Jurkat, Clone E6-1 (cell line): Measurements from ENCODE around the gene AGPAT1.

Experiments
- DNase-seq: peaks from one replicate; pipeline ENCODE4 v3.0.0-alpha.2; 2011; ENCODE audit warnings: low read depth, low spot score
- H3K4me3 ChIP-seq: 2 replicates; pipeline ENCODE4 v1.5.1; 2011; ENCODE audit warnings: mild to moderate bottlenecking, low read length, control low read depth, moderate library complexity

AGPAT1 gene

GRCh38 chr6:32132110-32132509 lies 43.8 kb downstream of the AGPAT1 start:
- DNase-seq: no peak
- no peak overlapping the region for H3K4me3 ChIP-seq

DNA sequence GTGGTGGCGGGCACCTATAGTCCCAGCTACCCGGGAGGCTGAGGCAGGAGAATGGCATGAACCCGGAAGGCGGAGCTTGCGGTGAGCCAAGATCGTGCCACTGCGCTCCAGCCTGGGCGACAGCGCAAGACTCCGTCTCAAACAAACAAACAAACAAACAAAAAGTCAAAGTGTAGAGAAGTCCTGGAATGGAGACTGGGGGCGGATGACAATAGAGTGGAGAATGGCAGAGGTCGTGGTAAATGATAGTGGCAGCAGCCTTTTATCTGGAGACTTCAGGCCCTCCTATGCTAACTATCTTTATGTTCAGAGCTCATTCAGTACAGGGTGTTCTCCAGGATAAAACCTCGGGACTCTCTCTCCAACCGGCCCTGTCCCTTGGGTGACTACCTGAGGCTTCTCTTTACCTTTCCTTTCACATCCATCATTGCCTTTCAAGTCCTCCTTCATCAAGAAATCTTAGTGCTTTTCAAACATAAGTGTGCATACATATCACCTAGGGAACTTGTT lies 44.4 kb downstream of the AGPAT1 start:
- DNase-seq: no peak
- no peak overlapping the region for H3K4me3 ChIP-seq

- no peak for DNase-seq
- H3K4me3 ChIP-seq: peak overlapping the region; percentile 84
Measured at GRCh38 chr6:32129297-32130088, 46.4 kb downstream of the AGPAT1 start.

DNA sequence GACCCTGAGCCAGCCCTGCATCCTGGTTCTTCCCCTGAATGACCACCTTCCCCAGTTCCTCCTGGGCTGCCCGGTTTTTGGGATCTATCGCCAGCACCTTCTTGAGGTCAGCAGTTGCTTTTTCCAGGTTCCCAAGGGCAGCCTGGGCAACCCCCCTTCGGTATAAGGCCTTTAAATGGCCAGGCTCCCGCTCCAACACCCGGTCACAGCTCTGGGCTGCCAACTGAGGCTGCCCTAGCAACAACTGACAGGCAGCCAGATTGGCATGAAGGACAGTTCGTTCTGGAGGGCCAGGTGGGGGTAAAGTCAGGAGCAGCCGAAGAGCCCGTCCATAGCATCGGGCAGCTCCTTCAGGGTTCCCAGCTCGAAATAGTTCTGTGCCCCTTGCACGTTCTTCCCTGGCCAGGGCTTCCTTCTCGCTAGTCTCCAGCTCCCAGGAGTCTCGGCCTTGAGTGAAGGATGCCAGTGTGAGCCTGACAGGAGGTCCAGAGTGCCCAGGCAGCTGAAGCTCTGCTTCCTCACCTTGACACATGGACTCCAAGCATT lies 47.1 kb downstream of the AGPAT1 start:
- DNase-seq: no peak
- peak overlapping the region; percentile 84 for H3K4me3 ChIP-seq

DNA sequence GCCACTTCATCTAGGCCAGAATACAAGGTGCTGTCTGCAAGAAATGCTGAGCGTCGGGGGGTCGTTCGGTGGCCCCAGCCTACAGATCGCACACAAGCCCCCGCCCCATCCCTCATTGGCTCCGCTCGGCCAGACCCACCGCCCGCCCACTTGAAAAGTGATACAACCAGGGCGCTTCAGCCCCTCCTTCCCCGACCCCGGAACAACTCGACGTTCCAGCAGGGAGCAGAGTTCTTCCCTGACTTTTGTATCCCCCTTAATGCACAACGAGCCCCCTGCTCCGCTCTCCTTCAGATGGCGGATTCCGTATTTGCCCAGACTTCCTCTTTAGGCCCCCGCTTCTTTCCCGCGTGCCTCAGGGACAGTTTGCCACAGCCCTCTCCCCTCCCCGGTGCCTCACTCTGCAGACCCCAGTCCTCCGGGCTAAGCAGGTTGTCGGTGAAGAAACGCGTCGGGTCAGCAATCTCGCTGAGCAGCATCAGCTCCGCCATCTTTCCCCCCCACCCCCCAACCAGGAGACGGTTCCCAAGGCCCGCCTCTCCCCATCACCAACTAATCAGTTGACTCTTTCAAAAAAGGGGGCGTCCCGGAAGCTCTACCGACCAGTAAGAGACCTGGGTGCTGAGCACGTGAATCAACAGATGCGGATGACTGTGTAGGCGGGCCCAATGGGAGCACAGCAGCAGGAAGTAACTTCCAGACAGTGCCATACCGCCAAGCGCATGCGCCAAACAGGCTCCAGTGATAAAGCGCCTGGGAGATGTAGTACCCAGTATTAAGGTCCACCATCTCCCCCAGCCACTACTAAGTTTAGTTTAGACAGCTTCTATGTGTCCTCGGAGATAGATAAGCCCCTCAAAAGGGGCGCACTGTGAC lies 47.9 kb downstream of the AGPAT1 start, which contains the start of gene ATF6B:
Gene ATF6B, minus strand, starts transcription at position 530 of the 876 bp plus-strand sequence. Its CDS starts 39 bp downstream, at position 491.
- H3K4me3 ChIP-seq: peak within 1 kb of the TSS; percentile 100
- DNase-seq: peak; percentile 100

DNA sequence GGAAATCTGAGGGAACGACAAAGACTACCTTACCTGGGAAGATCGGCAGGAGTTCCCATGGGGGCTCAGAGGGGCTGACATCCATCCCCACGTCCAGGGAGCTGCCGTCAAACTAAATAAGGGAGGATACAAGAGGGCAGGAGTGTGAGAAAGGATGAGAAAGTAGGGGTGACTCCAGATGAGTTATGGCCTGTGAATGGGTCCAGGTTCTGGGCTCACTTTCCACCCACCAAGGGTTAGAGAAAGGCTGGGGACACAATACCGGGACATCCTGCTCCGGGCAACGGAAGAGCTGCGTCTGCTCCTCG lies 48.5 kb downstream of the AGPAT1 start:
- peak overlapping the region; percentile 100 for H3K4me3 ChIP-seq
- no peak for DNase-seq

DNA sequence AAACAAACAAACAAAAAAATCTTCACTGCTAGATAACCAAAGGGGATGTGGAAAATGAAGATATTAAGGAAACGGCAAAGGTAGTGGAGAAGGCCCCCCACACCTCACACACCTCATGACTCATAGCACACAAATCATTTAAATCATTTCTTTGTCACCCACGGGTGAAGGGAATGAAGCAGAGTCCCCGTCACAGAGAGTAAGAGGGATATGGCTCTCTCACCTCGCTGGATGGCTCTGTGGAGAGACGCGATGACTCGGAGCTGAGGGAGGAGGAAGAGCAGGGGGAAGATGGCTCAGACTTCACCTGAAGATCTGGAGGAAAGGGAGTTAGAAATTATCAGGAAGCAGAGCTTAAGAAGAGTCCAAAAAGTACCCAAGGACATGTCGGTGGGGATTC lies 49.0 kb downstream of the AGPAT1 start:
- peak overlapping the region; percentile 100 for H3K4me3 ChIP-seq
- no peak for DNase-seq

DNA sequence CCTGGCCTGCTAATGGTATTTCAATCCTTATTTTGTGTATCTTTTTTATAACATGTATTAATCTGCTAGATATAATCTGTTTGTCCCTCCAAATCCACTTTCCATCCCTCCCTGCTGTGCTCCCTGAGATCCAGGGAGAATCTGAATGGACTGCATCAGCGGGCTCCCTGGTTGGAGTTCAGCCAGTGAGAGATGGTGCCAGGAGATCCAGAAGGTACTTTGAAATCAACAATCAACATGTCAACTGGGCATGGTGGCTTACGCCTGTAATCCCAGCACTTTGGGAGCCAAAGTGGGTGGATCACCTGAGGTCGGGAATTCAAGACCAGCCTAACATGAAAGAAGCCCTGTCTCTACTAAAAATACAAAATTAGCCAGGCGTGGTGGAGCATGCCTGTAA lies 52.2 kb downstream of the AGPAT1 start:
- H3K4me3 ChIP-seq: no peak overlapping the region
- no peak for DNase-seq

DNA sequence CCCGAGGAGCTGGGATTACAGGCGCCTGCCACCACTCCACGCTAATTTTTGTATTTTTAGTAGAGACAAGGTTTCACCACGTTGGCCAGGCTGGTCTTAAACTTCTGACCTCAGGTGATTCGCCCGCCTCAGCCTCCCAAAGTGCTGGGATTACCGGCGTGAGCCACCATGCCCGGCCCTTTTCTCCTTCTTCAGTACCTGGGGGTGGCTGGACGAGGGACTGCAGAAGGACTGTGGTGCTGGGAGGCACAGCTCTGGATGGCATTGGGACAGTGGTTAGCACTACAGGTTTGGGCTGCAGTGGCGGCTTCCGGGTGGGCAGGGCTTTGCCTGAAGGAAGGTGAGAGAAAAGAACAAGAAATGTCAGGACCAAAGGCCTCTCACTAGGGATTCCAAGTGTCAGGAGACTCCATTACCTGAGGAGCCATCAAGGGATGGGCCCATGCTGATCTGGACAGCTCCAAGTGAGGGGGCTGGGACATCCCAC lies 55.3 kb downstream of the AGPAT1 start:
- no peak overlapping the region for H3K4me3 ChIP-seq
- no peak for DNase-seq

GRCh38 chr6:32118782-32119628 lies 56.9 kb downstream of the AGPAT1 start:
- H3K4me3 ChIP-seq: no peak overlapping the region
- peak; percentile 36 for DNase-seq
